Smooth muscle cell (in vitro differentiated cells): Measurements from ENCODE around the gene ENAH. TPM values are rescaled to one million over a fixed set of nuclear protein-coding genes. Genes with fewer than 3 reads are reported as not detected.

Source experiments
- DNase-seq: peaks from one replicate; lab custom pipeline; 2025; ENCODE audit not compliant: unreplicated experiment; lab: John Stamatoyannopoulos, UW
- H2AFZ ChIP-seq: fragments of 200-600 bp; sonication (generic); 2 replicates; pipeline ENCODE4 v1.6.0; 2016; ENCODE audit warnings: antibody characterized with exemption, low read depth, mild to moderate bottlenecking
- H3F3A ChIP-seq: fragments of 200-600 bp; sonication (generic); 2 replicates; pipeline ENCODE4 v1.6.0; 2017; ENCODE audit warnings: antibody characterized with exemption, low read depth
- H3K27ac ChIP-seq: fragments of 200-600 bp; sonication (generic); 2 replicates; pipeline ENCODE4 v1.5.1; 2016; ENCODE audit warnings: low read depth, mild to moderate bottlenecking
- H3K27me3 ChIP-seq: fragments of 200-600 bp; sonication (generic); 2 replicates; pipeline ENCODE4 v1.6.1; 2016; ENCODE audit warnings: low read depth, mild to moderate bottlenecking
- H3K36me3 ChIP-seq: fragments of 200-600 bp; sonication (generic); 2 replicates; pipeline ENCODE4 v1.5.1; 2016; ENCODE audit warnings: low read depth
- H3K4me1 ChIP-seq: fragments of 200-600 bp; sonication (generic); 2 replicates; pipeline ENCODE4 v1.5.1; 2016; ENCODE audit warnings: low read depth
- H3K4me2 ChIP-seq: fragments of 200-600 bp; sonication (generic); 2 replicates; pipeline ENCODE4 v1.6.0; 2016; ENCODE audit warnings: mild to moderate bottlenecking
- H3K4me3 ChIP-seq: fragments of 200-600 bp; sonication (generic); 2 replicates; pipeline ENCODE4 v1.5.1; 2016; ENCODE audit warnings: mild to moderate bottlenecking
- H3K79me2 ChIP-seq: fragments of 200-600 bp; sonication (generic); 2 replicates; pipeline ENCODE4 v1.6.0; 2016; ENCODE audit warnings: low read depth, mild to moderate bottlenecking
- H3K9ac ChIP-seq: fragments of 200-600 bp; sonication (generic); 2 replicates; pipeline ENCODE4 v1.6.0; 2016; ENCODE audit warnings: low read depth
- H3K9me3 ChIP-seq: fragments of 200-600 bp; sonication (generic); replicated peaks from 2 replicates; pipeline ENCODE4 v1.5.1; 2016; ENCODE audit warnings: low read depth
- H4K20me1 ChIP-seq: fragments of 200-600 bp; sonication (generic); 2 replicates; pipeline ENCODE4 v1.6.0; 2016; ENCODE audit warnings: low read depth
- CTCF ChIP-seq: fragments of 200-600 bp; sonication (generic); IDR thresholded peaks from 2 replicates; pipeline ENCODE4 v1.5.1; 2017; ENCODE audit warnings: borderline replicate concordance, mild to moderate bottlenecking, antibody characterized with exemption; ENCODE audit not compliant: insufficient read depth, poor library complexity, severe bottlenecking
- WGBS: methylation state at CpG from one replicate; pipeline ENCODE4 v1.1.7; 2016; ENCODE audit warnings: low lambda C conversion rate; 5-methylcytosine and 5-hydroxymethylcytosine counted together
- polyA plus RNA-seq: library from polyadenylated mRNA; unstranded; fragments of >200 nt; fragmentation: Nextera tagmentation; extraction: Ambion mirVana; gene quantifications from 2 replicates; pipeline ENCODE4 v1.2.1, GENCODE V29; 2016
- total RNA-seq: library from RNA; depleted of rRNA; stranded (reverse); fragments of >200 nt; gene quantifications from 2 replicates; pipeline ENCODE4 v1.2.3, GENCODE V29; 2014

The ENAH gene
- total and polyA plus RNA-seq, 2 experiments from 2014 or later = 39.3 to 147 TPM

GRCh38 chr1:225468270-225469020 lies 184.5 kb downstream of the ENAH start:
- Histone ChIP-seq H3K36me3 (no peaks in the 10 kb centered on the region), H3K79me2 (no peaks in the 10 kb centered on the region), H3K4me3 (no peak overlapping the region), H4K20me1 (no peaks in the 10 kb centered on the region), H3K4me2 (no peak overlapping the region), H3K27ac (no peak overlapping the region), H3K9ac (no peak overlapping the region), H3K27me3 (no peaks in the 10 kb centered on the region), H3F3A (no peaks in the 10 kb centered on the region), H2AFZ (no peak overlapping the region), H3K9me3 (no peaks in the 10 kb centered on the region), H3K4me1 (peaks cover 9% of the 10 kb centered on the region)
- no peak for DNase-seq
- TF ChIP-seq CTCF = no peak
- WGBS = 92% methylated on average over 10 of the region's 10 CpGs

GRCh38 chr1:225467193-225468020 lies 185.5 kb downstream of the ENAH start:
- no peaks in the 10 kb centered on the region for H3K27me3 ChIP-seq
- H3K4me1 ChIP-seq = peaks cover 9% of the 10 kb centered on the region
- H3K9ac ChIP-seq = no peak overlapping the region
- no peaks in the 10 kb centered on the region for H3K9me3 ChIP-seq
- H3K36me3 ChIP-seq = no peaks in the 10 kb centered on the region
- no peaks in the 10 kb centered on the region for H4K20me1 ChIP-seq
- WGBS = 87% methylated on average over 26 of the region's 26 CpGs
- DNase-seq = no peak
- no peaks in the 10 kb centered on the region for H3K79me2 ChIP-seq
- no peaks in the 10 kb centered on the region for H3F3A ChIP-seq
- no peak for TF ChIP-seq CTCF
- no peak overlapping the region for H3K4me2 ChIP-seq
- H2AFZ ChIP-seq = no peak overlapping the region
- H3K27ac ChIP-seq = no peak overlapping the region
- H3K4me3 ChIP-seq = no peak overlapping the region

GRCh38 chr1:225466848-225467192 lies 186.1 kb downstream of the ENAH start:
- H3K9ac ChIP-seq = no peak overlapping the region
- 89% methylated on average over 4 of the region's 4 CpGs for WGBS
- H3F3A ChIP-seq = no peaks in the 10 kb centered on the region
- no peak for TF ChIP-seq CTCF
- no peak overlapping the region for H3K4me3 ChIP-seq
- H3K36me3 ChIP-seq = no peaks in the 10 kb centered on the region
- H3K27ac ChIP-seq = no peak overlapping the region
- no peaks in the 10 kb centered on the region for H3K27me3 ChIP-seq
- H3K4me1 ChIP-seq = peaks cover 9% of the 10 kb centered on the region
- H2AFZ ChIP-seq = no peak overlapping the region
- no peaks in the 10 kb centered on the region for H3K9me3 ChIP-seq
- no peaks in the 10 kb centered on the region for H3K79me2 ChIP-seq
- DNase-seq = no peak
- no peak overlapping the region for H3K4me2 ChIP-seq
- no peaks in the 10 kb centered on the region for H4K20me1 ChIP-seq
